Ovary (tissue), 9 donors: Measurements from ENCODE around the gene IQCM. TPM values are rescaled to one million over a fixed set of nuclear protein-coding genes. Genes with fewer than 3 reads are reported as not detected.

Source experiments
- DNase-seq, 5 donors: peaks; one replicate each; pipeline ENCODE4 v3.0.0-alpha.2; 2019 to 2020
- H3K27ac ChIP-seq, 2 donors: fragments of 200-600 bp; one replicate each; pipeline versions ENCODE4 v1.5.1 to v1.8.0; 2019 to 2022
- H3K27me3 ChIP-seq: fragments of 200-600 bp; one replicate; pipeline ENCODE4 v1.8.0; 2022
- H3K36me3 ChIP-seq: fragments of 200-600 bp; sonication (generic); one replicate; pipeline ENCODE4 v1.5.1; 2019
- H3K4me1 ChIP-seq: one replicate; pipeline ENCODE4 v1.8.1; 2013; ENCODE audit warnings: mild to moderate bottlenecking, moderate library complexity; ENCODE audit not compliant: insufficient read depth
- H3K4me3 ChIP-seq: fragments of 200-600 bp; sonication (generic); one replicate; pipeline ENCODE4 v1.5.1; 2017
- H3K9me3 ChIP-seq, 2 donors: fragments of 200-600 bp in 1 of 2; sonication (generic) in 1 of 2; one replicate each; pipeline versions ENCODE4 v1.5.1 to v1.8.1; 2013 to 2019; ENCODE audit warnings: mild to moderate bottlenecking in 1 of 2, moderate library complexity in 1 of 2
- EP300 ChIP-seq: sonication (generic); formaldehyde crosslinking; IDR thresholded peaks from one replicate; pipeline ENCODE4 v1.6.1; 2017; ENCODE audit warnings: antibody characterized with exemption
- POLR2A ChIP-seq: fragments of 450-650 bp; IDR thresholded peaks from one replicate; pipeline ENCODE4 v1.6.1; 2017; ENCODE audit warnings: antibody characterized with exemption, mild to moderate bottlenecking, moderate library complexity
- WGBS, 3 donors: extraction: QIAGEN DNeasy Blood & Tissue Kit in 1 of 3; methylation state at CpG; one replicate each; pipeline versions ENCODE4 v1.1.5 to v1.1.7; 2013 to 2017; 5-methylcytosine and 5-hydroxymethylcytosine counted together
- intact Hi-C, 4 donors: fragments of 100-400 bp; cut with DNase I; formaldehyde crosslinking; loops; one replicate each; pipeline versions ENCODE4 v1.11.0 to v1.15.1; 2022 to 2023
- polyA plus RNA-seq, 2 donors: library from polyadenylated mRNA; stranded (reverse); fragments of 200-250 nt in 1 of 2; fragments of 350-450 nt in 1 of 2; fragmentation: Illumina TruSeq in 1 of 2; extraction: RNeasy Lipid Tissue Mini Kit (QIAGEN cat#74804) in 1 of 2; gene quantifications; one replicate each; pipeline ENCODE4 v1.2.3, GENCODE V29; 2013 to 2014
- total RNA-seq, 7 donors: library from RNA; depleted of rRNA in 2 of 7; stranded (reverse); fragments of >200 nt in 2 of 7; fragmentation: NEBNext Ultra II Directional in 3 of 7; extraction: Animal tissue kit (Norgen Biotek cat#: 25700) in 3 of 7; gene quantifications; one replicate each; pipeline versions ENCODE4 v1.1.0 to v1.2.4, GENCODE V29; 2016 to 2023
- TF ChIP-seq, protein P1 (sequence below), 3 donors: fragments of 450-650 bp in 2 of 3; fragments of 200-600 bp in 1 of 3; IDR thresholded peaks; one replicate each; pipeline versions ENCODE4 v1.5.1 to v1.8.0; 2016 to 2022; ENCODE audit warnings: antibody characterized with exemption in 3 of 3, mild to moderate bottlenecking in 1 of 3
- donor health status: DM: no; HTN: no; CAD: no; lungs with moderate emphysema.
- donor health status: DM: no; HTN: no; CAD: no.
- donor health status: Bipolar disorder and iron deficiency.
- donor health status: DM: yes; HTN: yes; CAD: no.
- donor health status: DM: no; HTN: no; CAD: no.
- donor health status: DM: yes; HTN: yes; CAD: no.

IQCM gene
- total and polyA plus RNA-seq, 9 donors = not detected

- TF ChIP-seq POLR2A = no peak
- no peak for TF ChIP-seq EP300
- TF ChIP-seq, protein P1, sequence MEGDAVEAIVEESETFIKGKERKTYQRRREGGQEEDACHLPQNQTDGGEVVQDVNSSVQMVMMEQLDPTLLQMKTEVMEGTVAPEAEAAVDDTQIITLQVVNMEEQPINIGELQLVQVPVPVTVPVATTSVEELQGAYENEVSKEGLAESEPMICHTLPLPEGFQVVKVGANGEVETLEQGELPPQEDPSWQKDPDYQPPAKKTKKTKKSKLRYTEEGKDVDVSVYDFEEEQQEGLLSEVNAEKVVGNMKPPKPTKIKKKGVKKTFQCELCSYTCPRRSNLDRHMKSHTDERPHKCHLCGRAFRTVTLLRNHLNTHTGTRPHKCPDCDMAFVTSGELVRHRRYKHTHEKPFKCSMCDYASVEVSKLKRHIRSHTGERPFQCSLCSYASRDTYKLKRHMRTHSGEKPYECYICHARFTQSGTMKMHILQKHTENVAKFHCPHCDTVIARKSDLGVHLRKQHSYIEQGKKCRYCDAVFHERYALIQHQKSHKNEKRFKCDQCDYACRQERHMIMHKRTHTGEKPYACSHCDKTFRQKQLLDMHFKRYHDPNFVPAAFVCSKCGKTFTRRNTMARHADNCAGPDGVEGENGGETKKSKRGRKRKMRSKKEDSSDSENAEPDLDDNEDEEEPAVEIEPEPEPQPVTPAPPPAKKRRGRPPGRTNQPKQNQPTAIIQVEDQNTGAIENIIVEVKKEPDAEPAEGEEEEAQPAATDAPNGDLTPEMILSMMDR (IDR thresholded peaks at IDR 0.05) = no peak
- WGBS, 3 donors = 56 to 69% (median 60%) methylated on average over 2 of the region's 2 CpGs
- Histone ChIP-seq H3K4me3 (no peak overlapping the region), H3K9me3 (no peaks in the 10 kb centered on the region), H3K27me3 (no peaks in the 10 kb centered on the region), H3K36me3 (no peaks in the 10 kb centered on the region), H3K27ac (no peak overlapping the region), H3K4me1 (no peaks in the 10 kb centered on the region)
- intact Hi-C loops = no loop called here
- no peak for DNase-seq
Measured at GRCh38 chr4:149634368-149634767, 181.3 kb downstream of the IQCM start.

- Histone ChIP-seq H3K27me3 (no peaks in the 10 kb centered on the region), H3K36me3 (no peaks in the 10 kb centered on the region), H3K27ac (no peak overlapping the region), H3K9me3 (no peaks in the 10 kb centered on the region), H3K4me3 (no peak overlapping the region), H3K4me1 (no peaks in the 10 kb centered on the region)
- TF ChIP-seq, protein P1 (IDR thresholded peaks at IDR 0.05) = no peak
- TF ChIP-seq POLR2A = no peak
- TF ChIP-seq EP300 = no peak
- intact Hi-C loops = no loop called here
- DNase-seq = no peak
- WGBS, 3 donors = 49 to 70% (median 63%) methylated on average over 1 of the region's 1 CpG
Measured at GRCh38 chr4:149631629-149632028, 184.0 kb downstream of the IQCM start.

- no peak for TF ChIP-seq POLR2A
- TF ChIP-seq, protein P1 (IDR thresholded peaks at IDR 0.05) = no peak
- TF ChIP-seq EP300 = no peak
- H3K27me3 ChIP-seq = no peaks in the 10 kb centered on the region
- WGBS, 3 donors = 88 to 91% (median 91%) methylated on average over 3 of the region's 3 CpGs
- no peaks in the 10 kb centered on the region for H3K36me3 ChIP-seq
- no peaks in the 10 kb centered on the region for H3K4me1 ChIP-seq
- no peak for DNase-seq
- H3K27ac ChIP-seq = no peak overlapping the region
- no peaks in the 10 kb centered on the region for H3K9me3 ChIP-seq
- H3K4me3 ChIP-seq = no peak overlapping the region
- intact Hi-C loops = no loop called here
Measured at GRCh38 chr4:149630064-149630463, 185.6 kb downstream of the IQCM start.

GRCh38 chr4:149605601-149606378, 209.9 kb downstream of the IQCM start:
- Histone ChIP-seq H3K4me1 (no peaks in the 10 kb centered on the region), H3K27me3 (no peaks in the 10 kb centered on the region), H3K27ac (no peak overlapping the region), H3K9me3 (no peaks in the 10 kb centered on the region), H3K4me3 (no peak overlapping the region), H3K36me3 (no peaks in the 10 kb centered on the region)
- no peak for DNase-seq
- whole genome bisulfite sequencing, 3 donors = 93 to 96% (median 94%) methylated on average over 1 of the region's 1 CpG
- intact Hi-C loops = no loop called here
- TF ChIP-seq EP300 (no peak), POLR2A (no peak)
- TF ChIP-seq, protein P1 (IDR thresholded peaks at IDR 0.05) = no peak
